Trophoblast cell (in vitro differentiated cells and primary cell): ENCODE results near the gene KCNQ1.

Experiments used
- DNase-seq, 2 donors: peaks; one replicate each; pipeline ENCODE4 v3.0.0-alpha.2; 2016
- H2AFZ ChIP-seq: 2 replicates; pipeline ENCODE4 v1.6.1; 2013; ENCODE audit warnings: low read length, moderate library complexity, mild to moderate bottlenecking; ENCODE audit not compliant: insufficient read depth, poor library complexity
- H2AK5ac ChIP-seq: 2 replicates; pipeline ENCODE4 v1.6.1; 2013; ENCODE audit warnings: mild to moderate bottlenecking, low read length
- H2BK120ac ChIP-seq: 2 replicates; pipeline ENCODE4 v1.6.1; 2013; ENCODE audit warnings: low read length, mild to moderate bottlenecking, moderate library complexity; ENCODE audit not compliant: insufficient read depth, poor library complexity
- H2BK12ac ChIP-seq: 2 replicates; pipeline ENCODE4 v1.6.1; 2013; ENCODE audit warnings: mild to moderate bottlenecking, low read length, moderate library complexity
- H2BK5ac ChIP-seq: 2 replicates; pipeline ENCODE4 v1.6.1; 2013; ENCODE audit warnings: low read length, low read depth, moderate library complexity, mild to moderate bottlenecking; ENCODE audit not compliant: poor library complexity
- H3K14ac ChIP-seq: 2 replicates; pipeline ENCODE4 v1.6.1; 2013; ENCODE audit warnings: mild to moderate bottlenecking, low read length
- H3K18ac ChIP-seq: 2 replicates; pipeline ENCODE4 v1.6.1; 2013; ENCODE audit warnings: mild to moderate bottlenecking, low read length
- H3K23ac ChIP-seq: 2 replicates; pipeline ENCODE4 v1.6.1; 2013; ENCODE audit warnings: low read length
- H3K27ac ChIP-seq: 2 replicates; pipeline ENCODE4 v1.5.1; 2013; ENCODE audit warnings: low read depth, mild to moderate bottlenecking, inconsistent platforms, low read length, moderate library complexity
- H3K27me3 ChIP-seq: 2 replicates; pipeline ENCODE4 v1.6.1; 2013; ENCODE audit warnings: inconsistent platforms, mild to moderate bottlenecking, low read length, moderate library complexity; ENCODE audit not compliant: insufficient read depth
- H3K36me3 ChIP-seq, 2 experiments: 1 replicate in 1 of 2; 2 replicates in 1 of 2; pipeline ENCODE4 v1.6.1; 2013; ENCODE audit warnings: low read length in 2 of 2, mild to moderate bottlenecking in 2 of 2, moderate library complexity in 1 of 2; ENCODE audit not compliant: insufficient read depth in 2 of 2, control insufficient read depth in 1 of 2
- H3K4ac ChIP-seq: 2 replicates; pipeline ENCODE4 v1.6.1; 2013; ENCODE audit warnings: low read depth, mild to moderate bottlenecking, low read length, moderate library complexity
- H3K4me1 ChIP-seq, 2 experiments: 1 replicate in 1 of 2; 2 replicates in 1 of 2; pipeline ENCODE4 v1.6.1; 2013; ENCODE audit warnings: low read length in 2 of 2, mild to moderate bottlenecking in 2 of 2, moderate library complexity in 1 of 2; ENCODE audit not compliant: insufficient read depth in 2 of 2, control insufficient read depth in 1 of 2
- H3K4me2 ChIP-seq: 2 replicates; pipeline ENCODE4 v1.6.1; 2013; ENCODE audit warnings: inconsistent platforms, mild to moderate bottlenecking, low read length, moderate library complexity
- H3K4me3 ChIP-seq: 2 replicates; pipeline ENCODE4 v1.5.1; 2013; ENCODE audit warnings: mild to moderate bottlenecking, low read depth, low read length, inconsistent platforms
- H3K79me1 ChIP-seq: one replicate; pipeline ENCODE4 v1.6.1; 2013; ENCODE audit warnings: low read length
- H3K79me2 ChIP-seq: 2 replicates; pipeline ENCODE4 v1.6.1; 2013; ENCODE audit warnings: low read length, mild to moderate bottlenecking; ENCODE audit not compliant: control insufficient read depth, insufficient read depth, poor library complexity
- H3K9ac ChIP-seq: 2 replicates; pipeline ENCODE4 v1.6.1; 2013; ENCODE audit warnings: mild to moderate bottlenecking, low read length
- H3K9me3 ChIP-seq: 2 replicates; pipeline ENCODE4 v1.6.1; 2013; ENCODE audit warnings: low read depth, mild to moderate bottlenecking, control low read depth, inconsistent platforms, low read length; ENCODE audit not compliant: insufficient read depth
- H4K12ac ChIP-seq: 2 replicates; pipeline ENCODE4 v1.6.1; 2013; ENCODE audit warnings: low read depth, mild to moderate bottlenecking, low read length, moderate library complexity
- H4K8ac ChIP-seq: 2 replicates; pipeline ENCODE4 v1.6.1; 2013; ENCODE audit warnings: low read depth, mild to moderate bottlenecking, low read length, moderate library complexity
- H4K91ac ChIP-seq: one replicate; pipeline ENCODE4 v1.6.1; 2013; ENCODE audit warnings: low read depth, mild to moderate bottlenecking, low read length, moderate library complexity
- WGBS: extraction: QIAGEN DNeasy Blood & Tissue Kit; methylation state at CpG from one replicate; pipeline ENCODE4 v1.1.7; 2013; ENCODE audit warnings: missing lambda C conversion rate; ENCODE audit not compliant: insufficient read length, insufficient coverage; ENCODE audit errors: extremely low coverage; 5-methylcytosine and 5-hydroxymethylcytosine counted together

KCNQ1 gene

GRCh38 chr11:2451916-2452315, 7.1 kb downstream of the KCNQ1 start:
- no peak overlapping the region for H3K23ac ChIP-seq
- no peak for DNase-seq
- no peak overlapping the region for H4K12ac ChIP-seq
- no peak overlapping the region for H2BK5ac ChIP-seq
- no peaks in the 10 kb centered on the region for H3K79me1 ChIP-seq
- no peaks in the 10 kb centered on the region for H3K27me3 ChIP-seq
- H4K8ac ChIP-seq, result no peak overlapping the region
- no peaks in the 10 kb centered on the region for H3K9me3 ChIP-seq
- H4K91ac ChIP-seq, result no peak overlapping the region
- no peaks in the 10 kb centered on the region for H3K36me3 ChIP-seq
- H3K4me2 ChIP-seq, result no peak overlapping the region
- WGBS, result no CpG with 5 or more reads among the region's 6 CpGs
- H3K27ac ChIP-seq, result no peak overlapping the region
- H2BK120ac ChIP-seq, result no peak overlapping the region
- no peak overlapping the region for H3K4ac ChIP-seq
- H3K9ac ChIP-seq, result no peak overlapping the region
- H2AK5ac ChIP-seq, result no peak overlapping the region
- no peaks in the 10 kb centered on the region for H3K4me1 ChIP-seq
- no peak overlapping the region for H3K14ac ChIP-seq
- H3K4me3 ChIP-seq, result no peak overlapping the region
- no peaks in the 10 kb centered on the region for H3K79me2 ChIP-seq
- no peak overlapping the region for H3K18ac ChIP-seq
- H2AFZ ChIP-seq, result no peak overlapping the region
- H2BK12ac ChIP-seq, result no peak overlapping the region

GRCh38 chr11:2452321-2453012, 7.7 kb downstream of the KCNQ1 start:
- Histone ChIP-seq H3K79me1 (no peaks in the 10 kb centered on the region), H3K18ac (no peak overlapping the region), H4K12ac (no peak overlapping the region), H3K23ac (no peak overlapping the region), H2AK5ac (no peak overlapping the region), H4K91ac (no peak overlapping the region), H2AFZ (no peak overlapping the region), H3K27me3 (no peaks in the 10 kb centered on the region), H3K4me2 (no peak overlapping the region), H3K4me3 (no peak overlapping the region), H2BK12ac (no peak overlapping the region), H3K4me1 (no peaks in the 10 kb centered on the region), H3K14ac (no peak overlapping the region), H4K8ac (no peak overlapping the region), H3K36me3 (no peaks in the 10 kb centered on the region), H2BK120ac (no peak overlapping the region), H2BK5ac (no peak overlapping the region), H3K27ac (no peak overlapping the region), H3K9me3 (no peaks in the 10 kb centered on the region), H3K9ac (no peak overlapping the region), H3K4ac (no peak overlapping the region), H3K79me2 (no peaks in the 10 kb centered on the region)
- no CpG with 5 or more reads among the region's 20 CpGs for WGBS
- no peak for DNase-seq

GRCh38 chr11:2453436-2453835, 8.6 kb downstream of the KCNQ1 start:
- no peak overlapping the region for H3K18ac ChIP-seq
- no peak overlapping the region for H3K9ac ChIP-seq
- H3K4me3 ChIP-seq, result no peak overlapping the region
- no peak overlapping the region for H4K8ac ChIP-seq
- no peak overlapping the region for H2BK120ac ChIP-seq
- no peak for DNase-seq
- no peaks in the 10 kb centered on the region for H3K36me3 ChIP-seq
- H2AFZ ChIP-seq, result no peak overlapping the region
- H3K79me2 ChIP-seq, result no peaks in the 10 kb centered on the region
- H2AK5ac ChIP-seq, result no peak overlapping the region
- H4K12ac ChIP-seq, result no peak overlapping the region
- no peak overlapping the region for H3K23ac ChIP-seq
- H3K14ac ChIP-seq, result no peak overlapping the region
- no peak overlapping the region for H3K4me2 ChIP-seq
- H3K4me1 ChIP-seq, result no peaks in the 10 kb centered on the region
- H4K91ac ChIP-seq, result no peak overlapping the region
- no CpG with 5 or more reads among the region's 5 CpGs for WGBS
- H3K27me3 ChIP-seq, result no peaks in the 10 kb centered on the region
- no peak overlapping the region for H2BK12ac ChIP-seq
- no peak overlapping the region for H2BK5ac ChIP-seq
- no peaks in the 10 kb centered on the region for H3K79me1 ChIP-seq
- H3K4ac ChIP-seq, result no peak overlapping the region
- peaks cover under 1% of the 10 kb centered on the region for H3K9me3 ChIP-seq
- H3K27ac ChIP-seq, result no peak overlapping the region

GRCh38 chr11:2458321-2458720, 13.5 kb downstream of the KCNQ1 start:
- Histone ChIP-seq H4K12ac (no peak overlapping the region), H3K79me2 (no peaks in the 10 kb centered on the region), H3K36me3 (no peaks in the 10 kb centered on the region), H3K79me1 (no peaks in the 10 kb centered on the region), H4K91ac (no peak overlapping the region), H2BK5ac (no peak overlapping the region), H3K4ac (no peak overlapping the region), H3K9ac (no peak overlapping the region), H3K4me1 (peaks cover 2 to 10% of the 10 kb centered on the region in 2 experiments), H2AFZ (no peak overlapping the region), H3K4me2 (no peak overlapping the region), H3K4me3 (no peak overlapping the region), H3K18ac (no peak overlapping the region), H3K23ac (no peak overlapping the region), H2BK12ac (no peak overlapping the region), H4K8ac (no peak overlapping the region), H3K14ac (no peak overlapping the region), H3K27ac (no peak overlapping the region), H3K27me3 (no peaks in the 10 kb centered on the region), H2AK5ac (no peak overlapping the region), H3K9me3 (peaks cover 2% of the 10 kb centered on the region), H2BK120ac (no peak overlapping the region)
- DNase-seq, result no peak
- no CpG with 5 or more reads among the region's 13 CpGs for WGBS
